SK-N-SH treated with all-trans-retinoic acid at 6 μM for 48 hours (cell line): ENCODE data around the gene LSM12.

Experiments
- ARNTL ChIP-seq: fragments of 450-650 bp; formaldehyde crosslinking; IDR thresholded peaks from 2 replicates; pipeline ENCODE4 v1.5.0; 2020; ENCODE audit warnings: low read depth, mild to moderate bottlenecking, moderate library complexity, borderline replicate concordance
- CSDC2 ChIP-seq: fragments of 250-450 bp; sonication (Bioruptor Pico); IDR thresholded peaks from 2 replicates; pipeline ENCODE4 v1.5.0; 2020; ENCODE audit warnings: mild to moderate bottlenecking, moderate library complexity
- ISL1 ChIP-seq: fragments of 250-450 bp; sonication (Bioruptor Pico); IDR thresholded peaks from 2 replicates; pipeline ENCODE4 v2.1.2; 2022; ENCODE audit warnings: mild to moderate bottlenecking, moderate library complexity
- OSR1 ChIP-seq: fragments of 250-450 bp; sonication (Bioruptor Pico); IDR thresholded peaks from 2 replicates; pipeline ENCODE4 v1.8.0; 2022; ENCODE audit warnings: moderate library complexity, mild to moderate bottlenecking, inconsistent platforms
- SNAI2 ChIP-seq: fragments of 250-450 bp; sonication (Bioruptor Pico); IDR thresholded peaks from 2 replicates; pipeline ENCODE4 v1.5.0; 2020; ENCODE audit warnings: mild to moderate bottlenecking, moderate library complexity
- ZFP3 ChIP-seq: fragments of 250-450 bp; sonication (Bioruptor Pico); IDR thresholded peaks from 2 replicates; pipeline ENCODE4 v1.5.0; 2020; ENCODE audit warnings: mild to moderate bottlenecking, moderate library complexity
- ZFP30 ChIP-seq: fragments of 450-650 bp; formaldehyde crosslinking; IDR thresholded peaks from 2 replicates; pipeline ENCODE4 v1.5.0; 2022; ENCODE audit warnings: mild to moderate bottlenecking, moderate library complexity
- ZNF565 ChIP-seq: fragments of 450-650 bp; formaldehyde crosslinking; conservative IDR thresholded peaks from 2 replicates; pipeline ENCODE4 v1.5.0; 2020; ENCODE audit warnings: low read depth, mild to moderate bottlenecking, moderate library complexity
- ZNF70 ChIP-seq: fragments of 450-650 bp; formaldehyde crosslinking; IDR thresholded peaks from 2 replicates; pipeline ENCODE4 v1.5.0; 2020; ENCODE audit warnings: mild to moderate bottlenecking, moderate library complexity
- ZNF8 ChIP-seq: fragments of 450-650 bp; formaldehyde crosslinking; IDR thresholded peaks from 2 replicates; pipeline ENCODE4 v1.5.0; 2020; ENCODE audit warnings: mild to moderate bottlenecking, moderate library complexity
- TF ChIP-seq, protein P1 (sequence below): fragments of 250-450 bp; sonication (Bioruptor Pico); IDR thresholded peaks from 2 replicates; pipeline ENCODE4 v1.8.0; 2020; ENCODE audit warnings: mild to moderate bottlenecking, moderate library complexity, borderline replicate concordance
- TF ChIP-seq, protein P2 (sequence below): fragments of 250-450 bp; sonication (Bioruptor Pico); IDR thresholded peaks from 2 replicates; pipeline ENCODE4 v1.5.1; 2021; ENCODE audit warnings: mild to moderate bottlenecking, moderate library complexity

DNA sequence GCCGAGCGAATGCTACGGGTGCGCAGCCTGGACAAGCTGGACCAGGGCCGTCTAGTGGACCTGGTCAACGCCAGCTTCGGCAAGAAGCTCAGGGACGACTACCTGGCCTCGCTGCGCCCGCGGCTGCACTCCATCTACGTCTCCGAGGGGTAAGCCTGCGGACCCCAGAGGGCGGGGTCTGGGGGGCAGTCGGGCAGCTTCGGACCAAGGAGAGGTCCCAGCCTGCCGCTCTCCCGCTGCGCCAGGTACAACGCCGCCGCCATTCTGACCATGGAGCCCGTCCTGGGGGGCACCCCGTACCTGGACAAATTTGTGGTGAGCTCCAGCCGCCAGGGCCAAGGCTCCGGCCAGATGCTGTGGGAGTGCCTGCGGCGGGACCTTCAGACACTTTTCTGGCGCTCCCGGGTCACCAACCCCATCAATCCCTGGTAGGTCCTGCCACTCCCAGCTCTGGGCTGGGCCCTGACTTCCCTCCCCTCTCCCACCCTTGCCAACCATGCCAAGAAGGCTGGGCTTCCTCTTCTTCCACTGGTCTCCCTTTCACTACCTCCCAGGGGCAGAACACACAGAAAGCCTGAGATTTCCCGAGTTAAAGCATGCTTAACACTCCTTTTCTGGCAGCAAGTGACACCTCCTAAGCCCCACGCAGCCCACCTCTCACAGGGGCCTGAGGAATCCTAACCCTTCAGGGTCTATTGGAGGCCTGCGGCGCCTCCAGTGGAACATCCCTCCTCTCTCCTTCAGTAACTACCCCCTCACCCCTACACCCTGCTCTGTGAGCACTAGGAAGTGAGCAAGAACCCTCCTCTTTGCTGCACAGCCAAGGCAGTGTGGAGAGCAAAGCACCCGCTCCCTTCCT lies 58.9 kb downstream of the LSM12 start:
- no peak for TF ChIP-seq ISL1 (CRISPR knock-in tag)
- no peak for TF ChIP-seq ZNF565 (CRISPR knock-in tag)
- TF ChIP-seq SNAI2 (CRISPR knock-in tag): no peak
- TF ChIP-seq, protein P1, sequence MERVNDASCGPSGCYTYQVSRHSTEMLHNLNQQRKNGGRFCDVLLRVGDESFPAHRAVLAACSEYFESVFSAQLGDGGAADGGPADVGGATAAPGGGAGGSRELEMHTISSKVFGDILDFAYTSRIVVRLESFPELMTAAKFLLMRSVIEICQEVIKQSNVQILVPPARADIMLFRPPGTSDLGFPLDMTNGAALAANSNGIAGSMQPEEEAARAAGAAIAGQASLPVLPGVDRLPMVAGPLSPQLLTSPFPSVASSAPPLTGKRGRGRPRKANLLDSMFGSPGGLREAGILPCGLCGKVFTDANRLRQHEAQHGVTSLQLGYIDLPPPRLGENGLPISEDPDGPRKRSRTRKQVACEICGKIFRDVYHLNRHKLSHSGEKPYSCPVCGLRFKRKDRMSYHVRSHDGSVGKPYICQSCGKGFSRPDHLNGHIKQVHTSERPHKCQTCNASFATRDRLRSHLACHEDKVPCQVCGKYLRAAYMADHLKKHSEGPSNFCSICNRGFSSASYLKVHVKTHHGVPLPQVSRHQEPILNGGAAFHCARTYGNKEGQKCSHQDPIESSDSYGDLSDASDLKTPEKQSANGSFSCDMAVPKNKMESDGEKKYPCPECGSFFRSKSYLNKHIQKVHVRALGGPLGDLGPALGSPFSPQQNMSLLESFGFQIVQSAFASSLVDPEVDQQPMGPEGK (CRISPR knock-in tag): no peak
- TF ChIP-seq, protein P2, sequence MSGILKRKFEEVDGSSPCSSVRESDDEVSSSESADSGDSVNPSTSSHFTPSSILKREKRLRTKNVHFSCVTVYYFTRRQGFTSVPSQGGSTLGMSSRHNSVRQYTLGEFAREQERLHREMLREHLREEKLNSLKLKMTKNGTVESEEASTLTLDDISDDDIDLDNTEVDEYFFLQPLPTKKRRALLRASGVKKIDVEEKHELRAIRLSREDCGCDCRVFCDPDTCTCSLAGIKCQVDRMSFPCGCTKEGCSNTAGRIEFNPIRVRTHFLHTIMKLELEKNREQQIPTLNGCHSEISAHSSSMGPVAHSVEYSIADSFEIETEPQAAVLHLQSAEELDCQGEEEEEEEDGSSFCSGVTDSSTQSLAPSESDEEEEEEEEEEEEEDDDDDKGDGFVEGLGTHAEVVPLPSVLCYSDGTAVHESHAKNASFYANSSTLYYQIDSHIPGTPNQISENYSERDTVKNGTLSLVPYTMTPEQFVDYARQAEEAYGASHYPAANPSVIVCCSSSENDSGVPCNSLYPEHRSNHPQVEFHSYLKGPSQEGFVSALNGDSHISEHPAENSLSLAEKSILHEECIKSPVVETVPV (CRISPR knock-in tag): no peak
- no peak for TF ChIP-seq ZNF70
- TF ChIP-seq OSR1: no peak
- no peak for TF ChIP-seq ZFP30 (CRISPR knock-in tag)
- no peak for TF ChIP-seq ZFP3
- no peak for TF ChIP-seq ARNTL (CRISPR knock-in tag)
- no peak for TF ChIP-seq ZNF8 (CRISPR knock-in tag)
- TF ChIP-seq CSDC2: no peak
